Transverse colon (tissue), 4 donors: ENCODE measurements around the gene PLBD2.

Source experiments
- POLR2AphosphoS5 ChIP-seq, 3 donors: sonication (generic); formaldehyde crosslinking; IDR thresholded peaks; one replicate each; pipeline ENCODE4 v1.6.1; 2016; ENCODE audit warnings: antibody characterized with exemption in 3 of 3
- TF ChIP-seq, protein P1 (sequence below), 5 experiments: fragments of 200-600 bp in 3 of 5; fragments of 450-650 bp in 2 of 5; sonication (generic) in 3 of 5; IDR thresholded peaks; 1 replicate in 2 of 5; 2 replicates in 3 of 5; pipeline ENCODE4 v1.5.1; 2016 to 2017; ENCODE audit warnings: antibody characterized with exemption in 5 of 5, inconsistent platforms in 3 of 5, mild to moderate bottlenecking in 2 of 5, moderate library complexity in 1 of 5

GRCh38 chr12:113369391-113369985 lies 11.1 kb downstream of the PLBD2 start:
- TF ChIP-seq, protein P1, sequence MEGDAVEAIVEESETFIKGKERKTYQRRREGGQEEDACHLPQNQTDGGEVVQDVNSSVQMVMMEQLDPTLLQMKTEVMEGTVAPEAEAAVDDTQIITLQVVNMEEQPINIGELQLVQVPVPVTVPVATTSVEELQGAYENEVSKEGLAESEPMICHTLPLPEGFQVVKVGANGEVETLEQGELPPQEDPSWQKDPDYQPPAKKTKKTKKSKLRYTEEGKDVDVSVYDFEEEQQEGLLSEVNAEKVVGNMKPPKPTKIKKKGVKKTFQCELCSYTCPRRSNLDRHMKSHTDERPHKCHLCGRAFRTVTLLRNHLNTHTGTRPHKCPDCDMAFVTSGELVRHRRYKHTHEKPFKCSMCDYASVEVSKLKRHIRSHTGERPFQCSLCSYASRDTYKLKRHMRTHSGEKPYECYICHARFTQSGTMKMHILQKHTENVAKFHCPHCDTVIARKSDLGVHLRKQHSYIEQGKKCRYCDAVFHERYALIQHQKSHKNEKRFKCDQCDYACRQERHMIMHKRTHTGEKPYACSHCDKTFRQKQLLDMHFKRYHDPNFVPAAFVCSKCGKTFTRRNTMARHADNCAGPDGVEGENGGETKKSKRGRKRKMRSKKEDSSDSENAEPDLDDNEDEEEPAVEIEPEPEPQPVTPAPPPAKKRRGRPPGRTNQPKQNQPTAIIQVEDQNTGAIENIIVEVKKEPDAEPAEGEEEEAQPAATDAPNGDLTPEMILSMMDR (IDR thresholded peaks at IDR 0.05): no peak
- no peak for TF ChIP-seq POLR2AphosphoS5 (IDR thresholded peaks at IDR 0.05)
